HG02623 (cell line): ENCODE data around the gene RTP3.
"Not testable (repeated sequence)": the region's sequence is repeated elsewhere in the genome, so short reads cannot be mapped to it uniquely, and the experiment has no call there.

Experiments
- ATAC-seq: cut with Tn5 transposase; IDR thresholded peaks from one replicate; pipeline ENCODE4 v1.9.1; 2021; ENCODE audit warnings: moderate library complexity; ENCODE audit not compliant: unreplicated experiment

The RTP3 gene

GRCh38 chr3:46489875-46490274 lies 7.9 kb upstream of the RTP3 start:
- ATAC-seq: no peak

- no peak for ATAC-seq
Measured at GRCh38 chr3:46490338-46491084, 7.3 kb upstream of the RTP3 start.

- ATAC-seq: no peak
Measured at GRCh38 chr3:46491089-46492070, 6.4 kb upstream of the RTP3 start.

- no peak for ATAC-seq
Measured at GRCh38 chr3:46492890-46493547, 4.8 kb upstream of the RTP3 start.

GRCh38 chr3:46494491-46494890 lies 3.3 kb upstream of the RTP3 start:
- not testable (repeated sequence) for ATAC-seq

- no peak for ATAC-seq
Measured at GRCh38 chr3:46495901-46496456, 1.8 kb upstream of the RTP3 start.

GRCh38 chr3:46496746-46497555 lies 825 bp upstream of the RTP3 start:
- no peak for ATAC-seq

- no peak for ATAC-seq
Measured at GRCh38 chr3:46498916-46499519, 1.2 kb downstream of the RTP3 start.

- no peak for ATAC-seq
Measured at GRCh38 chr3:46500656-46501635, 3.2 kb downstream of the RTP3 start.

- ATAC-seq: no peak
Measured at GRCh38 chr3:46501702-46502101, 3.9 kb downstream of the RTP3 start.

GRCh38 chr3:46503200-46503874 lies 5.6 kb downstream of the RTP3 start:
- no peak for ATAC-seq

- ATAC-seq: no peak
Measured at GRCh38 chr3:46504789-46505188, 7.0 kb downstream of the RTP3 start.

GRCh38 chr3:46505953-46506352 lies 8.2 kb downstream of the RTP3 start:
- ATAC-seq: no peak

- ATAC-seq: no peak
Measured at GRCh38 chr3:46506526-46506925, 8.8 kb downstream of the RTP3 start.

- ATAC-seq: no peak
Measured at GRCh38 chr3:46508850-46509591, 11.2 kb downstream of the RTP3 start.

GRCh38 chr3:46509661-46510187 lies 11.9 kb downstream of the RTP3 start:
- no peak for ATAC-seq

- no peak for ATAC-seq
Measured at GRCh38 chr3:46512191-46512749, 14.5 kb downstream of the RTP3 start.
